HepG2 (cell line): ENCODE measurements around the gene PTPRH.

Experiments used
- EZH2 ChIP-seq: conservative IDR thresholded peaks from 2 replicates; pipeline ENCODE4 v1.6.1; 2012; ENCODE audit warnings: mild to moderate bottlenecking, low read depth, low read length, moderate library complexity
- GABPA ChIP-seq, 2 experiments: IDR thresholded peaks; 2 replicates each; pipeline ENCODE4 v1.6.1; 2011 to 2016; ENCODE audit warnings: low read depth in 2 of 2, low read length in 1 of 2, missing biosample characterization in 1 of 2, missing genetic modification characterization in 1 of 2
- HDAC6 ChIP-seq: fragments of 200-600 bp; sonication (generic); IDR thresholded peaks from 2 replicates; pipeline ENCODE4 v1.7.0; 2017; ENCODE audit warnings: mild to moderate bottlenecking, antibody characterized with exemption, low read length, low read depth
- ZBTB21 ChIP-seq: sonication (generic); formaldehyde crosslinking; IDR thresholded peaks from 2 replicates; pipeline ENCODE4 v1.4.0; 2020; ENCODE audit warnings: missing genetic modification reagents
- ZNF10 ChIP-seq: sonication (generic); formaldehyde crosslinking; IDR thresholded peaks from 2 replicates; pipeline ENCODE4 v1.4.0; 2020; ENCODE audit warnings: mild to moderate bottlenecking, low read depth, missing genetic modification reagents, borderline replicate concordance
- ZNF3 ChIP-seq: IDR thresholded peaks from 2 replicates; pipeline ENCODE4 v1.7.0; 2017; ENCODE audit warnings: inconsistent platforms
- ZNF558 ChIP-seq: sonication (generic); formaldehyde crosslinking; IDR thresholded peaks from 2 replicates; pipeline ENCODE4 v1.9.0; 2022; ENCODE audit warnings: mild to moderate bottlenecking, missing genetic modification reagents, borderline replicate concordance
- ZSCAN20 ChIP-seq: sonication (generic); formaldehyde crosslinking; IDR thresholded peaks from 2 replicates; pipeline ENCODE4 v1.4.0; 2020; ENCODE audit warnings: missing genetic modification reagents, mild to moderate bottlenecking, borderline replicate concordance
- TF ChIP-seq, protein P1 (sequence below): IDR thresholded peaks from 2 replicates; pipeline ENCODE4 v1.6.1; 2016; ENCODE audit warnings: low read depth
- TF ChIP-seq, protein P2 (sequence below): sonication (generic); formaldehyde crosslinking; IDR thresholded peaks from 2 replicates; pipeline ENCODE4 v1.8.1; 2023; ENCODE audit warnings: missing genetic modification reagents, mild to moderate bottlenecking, borderline replicate concordance
- TF ChIP-seq, protein P3 (sequence below): sonication (generic); formaldehyde crosslinking; IDR thresholded peaks from 2 replicates; pipeline ENCODE4 v1.4.0; 2020; ENCODE audit warnings: low read depth, mild to moderate bottlenecking, missing genetic modification reagents
- TF ChIP-seq, protein P4 (sequence below): sonication (generic); formaldehyde crosslinking; IDR thresholded peaks from 2 replicates; pipeline ENCODE4 v1.5.0; 2020; ENCODE audit warnings: mild to moderate bottlenecking, missing genetic modification reagents, moderate library complexity
- TF ChIP-seq, protein P5 (sequence below): sonication (generic); formaldehyde crosslinking; IDR thresholded peaks from 2 replicates; pipeline ENCODE4 v1.4.0; 2020; ENCODE audit warnings: mild to moderate bottlenecking, missing genetic modification reagents

DNA sequence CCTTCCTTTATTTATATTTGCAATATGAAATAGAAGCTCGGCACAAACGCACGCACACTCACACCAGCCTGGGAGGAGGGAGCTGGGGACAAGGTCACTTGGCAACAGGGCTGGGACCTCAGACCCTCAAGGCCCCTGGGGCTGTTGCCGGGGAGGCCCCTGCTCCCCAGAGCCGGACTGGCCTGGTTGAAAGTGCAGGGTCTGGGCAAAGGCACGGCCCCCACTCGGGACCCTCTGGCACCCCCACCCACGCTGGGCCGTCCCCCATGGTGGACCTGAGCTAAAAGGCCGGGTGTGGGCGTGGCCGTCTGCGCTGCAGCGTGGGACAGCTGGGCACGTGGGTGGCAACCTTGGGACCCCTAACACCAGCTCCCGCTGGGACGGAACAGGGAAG is 20.5 kb upstream of the PTPRH start:
- TF ChIP-seq, protein P1, sequence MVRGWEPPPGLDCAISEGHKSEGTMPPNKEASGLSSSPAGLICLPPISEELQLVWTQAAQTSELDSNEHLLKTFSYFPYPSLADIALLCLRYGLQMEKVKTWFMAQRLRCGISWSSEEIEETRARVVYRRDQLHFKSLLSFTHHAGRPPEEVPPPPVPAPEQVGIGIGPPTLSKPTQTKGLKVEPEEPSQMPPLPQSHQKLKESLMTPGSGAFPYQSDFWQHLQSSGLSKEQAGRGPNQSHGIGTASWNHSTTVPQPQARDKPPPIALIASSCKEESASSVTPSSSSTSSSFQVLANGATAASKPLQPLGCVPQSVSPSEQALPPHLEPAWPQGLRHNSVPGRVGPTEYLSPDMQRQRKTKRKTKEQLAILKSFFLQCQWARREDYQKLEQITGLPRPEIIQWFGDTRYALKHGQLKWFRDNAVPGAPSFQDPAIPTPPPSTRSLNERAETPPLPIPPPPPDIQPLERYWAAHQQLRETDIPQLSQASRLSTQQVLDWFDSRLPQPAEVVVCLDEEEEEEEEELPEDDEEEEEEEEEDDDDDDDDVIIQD (CRISPR knock-in tag): no peak
- TF ChIP-seq, protein P2, sequence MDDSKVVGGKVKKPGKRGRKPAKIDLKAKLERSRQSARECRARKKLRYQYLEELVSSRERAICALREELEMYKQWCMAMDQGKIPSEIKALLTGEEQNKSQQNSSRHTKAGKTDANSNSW (CRISPR knock-in tag): no peak
- TF ChIP-seq GABPA (IDR thresholded peaks at IDR 0.05; ENCODE audit: low read depth, low read length): no peak
- TF ChIP-seq GABPA (CRISPR knock-in tag; IDR thresholded peaks at IDR 0.05; ENCODE audit: low read depth): no peak
- no peak for TF ChIP-seq ZNF3
- no peak for TF ChIP-seq ZSCAN20 (CRISPR knock-in tag)
- no peak for TF ChIP-seq ZBTB21
- no peak for TF ChIP-seq ZNF558 (CRISPR knock-in tag)
- no peak for TF ChIP-seq HDAC6
- TF ChIP-seq EZH2: no peak
- TF ChIP-seq, protein P3, sequence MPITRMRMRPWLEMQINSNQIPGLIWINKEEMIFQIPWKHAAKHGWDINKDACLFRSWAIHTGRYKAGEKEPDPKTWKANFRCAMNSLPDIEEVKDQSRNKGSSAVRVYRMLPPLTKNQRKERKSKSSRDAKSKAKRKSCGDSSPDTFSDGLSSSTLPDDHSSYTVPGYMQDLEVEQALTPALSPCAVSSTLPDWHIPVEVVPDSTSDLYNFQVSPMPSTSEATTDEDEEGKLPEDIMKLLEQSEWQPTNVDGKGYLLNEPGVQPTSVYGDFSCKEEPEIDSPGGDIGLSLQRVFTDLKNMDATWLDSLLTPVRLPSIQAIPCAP (CRISPR knock-in tag): no peak
- TF ChIP-seq, protein P4, sequence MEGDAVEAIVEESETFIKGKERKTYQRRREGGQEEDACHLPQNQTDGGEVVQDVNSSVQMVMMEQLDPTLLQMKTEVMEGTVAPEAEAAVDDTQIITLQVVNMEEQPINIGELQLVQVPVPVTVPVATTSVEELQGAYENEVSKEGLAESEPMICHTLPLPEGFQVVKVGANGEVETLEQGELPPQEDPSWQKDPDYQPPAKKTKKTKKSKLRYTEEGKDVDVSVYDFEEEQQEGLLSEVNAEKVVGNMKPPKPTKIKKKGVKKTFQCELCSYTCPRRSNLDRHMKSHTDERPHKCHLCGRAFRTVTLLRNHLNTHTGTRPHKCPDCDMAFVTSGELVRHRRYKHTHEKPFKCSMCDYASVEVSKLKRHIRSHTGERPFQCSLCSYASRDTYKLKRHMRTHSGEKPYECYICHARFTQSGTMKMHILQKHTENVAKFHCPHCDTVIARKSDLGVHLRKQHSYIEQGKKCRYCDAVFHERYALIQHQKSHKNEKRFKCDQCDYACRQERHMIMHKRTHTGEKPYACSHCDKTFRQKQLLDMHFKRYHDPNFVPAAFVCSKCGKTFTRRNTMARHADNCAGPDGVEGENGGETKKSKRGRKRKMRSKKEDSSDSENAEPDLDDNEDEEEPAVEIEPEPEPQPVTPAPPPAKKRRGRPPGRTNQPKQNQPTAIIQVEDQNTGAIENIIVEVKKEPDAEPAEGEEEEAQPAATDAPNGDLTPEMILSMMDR (CRISPR knock-in tag): no peak
- TF ChIP-seq, protein P5, sequence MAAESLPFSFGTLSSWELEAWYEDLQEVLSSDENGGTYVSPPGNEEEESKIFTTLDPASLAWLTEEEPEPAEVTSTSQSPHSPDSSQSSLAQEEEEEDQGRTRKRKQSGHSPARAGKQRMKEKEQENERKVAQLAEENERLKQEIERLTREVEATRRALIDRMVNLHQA (CRISPR knock-in tag): no peak
- no peak for TF ChIP-seq ZNF10 (CRISPR knock-in tag)
